ENCODE data around the gene DMD. TPM values are rescaled to one million over a fixed set of nuclear protein-coding genes. Genes with fewer than 3 reads are reported as not detected.

Gene DMD
- polyA plus RNA-seq, 1 donor from 2014 or later = 21.6 TPM

GRCh38 chrX:31316340-31316991 lies 1894.9 kb downstream of the DMD start:
- Histone ChIP-seq H3K4me2 (ENCODE audit: low read length) (no peak overlapping the region), H3K9me2 (ENCODE audit: insufficient read depth, low read length) (no peaks in the 10 kb centered on the region), H3K9ac (ENCODE audit: low read length) (no peak overlapping the region), H3K9me3 (ENCODE audit: low read length) (no peaks in the 10 kb centered on the region), H4K20me1 (ENCODE audit: insufficient read depth) (no peaks in the 10 kb centered on the region), H3K4me3 (ENCODE audit: low read length) (no peak overlapping the region), H3K27ac (ENCODE audit: low read length) (no peak overlapping the region), H3K27me3 (ENCODE audit: insufficient read depth, low read depth, low read length) (no peaks in the 10 kb centered on the region), H3K79me2 (replicated peaks; ENCODE audit: insufficient read depth, low read length) (no peaks in the 10 kb centered on the region), H3K36me3 (ENCODE audit: insufficient read depth, low read length) (no peaks in the 10 kb centered on the region), H2AFZ (ENCODE audit: low read depth, low read length) (no peak overlapping the region), H3F3A (ENCODE audit: insufficient read depth, low read length, poor library complexity, severe bottlenecking) (no peaks in the 10 kb centered on the region)
- TF ChIP-seq EP300 (conservative IDR thresholded peaks at IDR 0.05; ENCODE audit: poor library complexity, severe bottlenecking) (no peak), POLR2AphosphoS5 (IDR thresholded peaks at IDR 0.05) (no peak), MXI1 (conservative IDR thresholded peaks at IDR 0.05; ENCODE audit: poor library complexity, severe bottlenecking) (no peak), RAD21 (conservative IDR thresholded peaks at IDR 0.05) (no peak)
- TF ChIP-seq, protein P1, sequence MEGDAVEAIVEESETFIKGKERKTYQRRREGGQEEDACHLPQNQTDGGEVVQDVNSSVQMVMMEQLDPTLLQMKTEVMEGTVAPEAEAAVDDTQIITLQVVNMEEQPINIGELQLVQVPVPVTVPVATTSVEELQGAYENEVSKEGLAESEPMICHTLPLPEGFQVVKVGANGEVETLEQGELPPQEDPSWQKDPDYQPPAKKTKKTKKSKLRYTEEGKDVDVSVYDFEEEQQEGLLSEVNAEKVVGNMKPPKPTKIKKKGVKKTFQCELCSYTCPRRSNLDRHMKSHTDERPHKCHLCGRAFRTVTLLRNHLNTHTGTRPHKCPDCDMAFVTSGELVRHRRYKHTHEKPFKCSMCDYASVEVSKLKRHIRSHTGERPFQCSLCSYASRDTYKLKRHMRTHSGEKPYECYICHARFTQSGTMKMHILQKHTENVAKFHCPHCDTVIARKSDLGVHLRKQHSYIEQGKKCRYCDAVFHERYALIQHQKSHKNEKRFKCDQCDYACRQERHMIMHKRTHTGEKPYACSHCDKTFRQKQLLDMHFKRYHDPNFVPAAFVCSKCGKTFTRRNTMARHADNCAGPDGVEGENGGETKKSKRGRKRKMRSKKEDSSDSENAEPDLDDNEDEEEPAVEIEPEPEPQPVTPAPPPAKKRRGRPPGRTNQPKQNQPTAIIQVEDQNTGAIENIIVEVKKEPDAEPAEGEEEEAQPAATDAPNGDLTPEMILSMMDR (IDR thresholded peaks at IDR 0.05; ENCODE audit: poor library complexity, severe bottlenecking) = no peak

DNA sequence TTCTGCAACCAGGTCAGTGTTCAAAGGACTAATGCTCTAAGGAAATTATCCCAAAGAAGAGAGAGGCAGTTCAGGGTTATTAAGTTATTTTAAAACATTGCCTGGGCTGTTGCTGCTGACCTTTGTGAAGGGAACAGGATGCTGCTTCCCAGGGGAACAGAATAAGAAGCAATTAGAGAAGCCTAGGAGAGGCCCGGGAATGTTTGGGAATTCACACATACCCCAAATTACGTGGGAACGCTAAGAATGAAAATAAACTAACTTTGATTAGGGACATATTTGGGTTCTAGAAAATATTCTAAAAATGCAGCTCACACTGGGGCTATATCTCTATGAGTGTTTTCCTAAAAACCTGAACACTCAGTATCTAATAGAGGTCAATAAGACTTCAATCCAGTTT lies 1896.4 kb downstream of the DMD start:
- Histone ChIP-seq H4K20me1 (ENCODE audit: insufficient read depth) (no peaks in the 10 kb centered on the region), H2AFZ (ENCODE audit: low read depth, low read length) (no peak overlapping the region), H3K36me3 (ENCODE audit: insufficient read depth, low read length) (no peaks in the 10 kb centered on the region), H3K27me3 (ENCODE audit: insufficient read depth, low read depth, low read length) (no peaks in the 10 kb centered on the region), H3K4me3 (ENCODE audit: low read length) (no peak overlapping the region), H3K9ac (ENCODE audit: low read length) (no peak overlapping the region), H3K9me2 (ENCODE audit: insufficient read depth, low read length) (no peaks in the 10 kb centered on the region), H3K9me3 (ENCODE audit: low read length) (no peaks in the 10 kb centered on the region), H3K4me2 (ENCODE audit: low read length) (no peak overlapping the region), H3K27ac (ENCODE audit: low read length) (no peak overlapping the region), H3K79me2 (replicated peaks; ENCODE audit: insufficient read depth, low read length) (no peaks in the 10 kb centered on the region), H3F3A (ENCODE audit: insufficient read depth, low read length, poor library complexity, severe bottlenecking) (no peaks in the 10 kb centered on the region)
- TF ChIP-seq TAF1 (IDR thresholded peaks at IDR 0.05; ENCODE audit: low read depth) (no peak), MXI1 (conservative IDR thresholded peaks at IDR 0.05; ENCODE audit: poor library complexity, severe bottlenecking) (no peak), EZH2 (IDR thresholded peaks at IDR 0.05; ENCODE audit: borderline replicate concordance, insufficient read depth, low read length, poor library complexity, severe bottlenecking) (no peak), POLR2AphosphoS5 (IDR thresholded peaks at IDR 0.05) (no peak), SMC3 (conservative IDR thresholded peaks at IDR 0.05; ENCODE audit: poor library complexity) (no peak)
- TF ChIP-seq, protein P1 (IDR thresholded peaks at IDR 0.05; ENCODE audit: poor library complexity, severe bottlenecking) = no peak
- TF ChIP-seq, protein P2, sequence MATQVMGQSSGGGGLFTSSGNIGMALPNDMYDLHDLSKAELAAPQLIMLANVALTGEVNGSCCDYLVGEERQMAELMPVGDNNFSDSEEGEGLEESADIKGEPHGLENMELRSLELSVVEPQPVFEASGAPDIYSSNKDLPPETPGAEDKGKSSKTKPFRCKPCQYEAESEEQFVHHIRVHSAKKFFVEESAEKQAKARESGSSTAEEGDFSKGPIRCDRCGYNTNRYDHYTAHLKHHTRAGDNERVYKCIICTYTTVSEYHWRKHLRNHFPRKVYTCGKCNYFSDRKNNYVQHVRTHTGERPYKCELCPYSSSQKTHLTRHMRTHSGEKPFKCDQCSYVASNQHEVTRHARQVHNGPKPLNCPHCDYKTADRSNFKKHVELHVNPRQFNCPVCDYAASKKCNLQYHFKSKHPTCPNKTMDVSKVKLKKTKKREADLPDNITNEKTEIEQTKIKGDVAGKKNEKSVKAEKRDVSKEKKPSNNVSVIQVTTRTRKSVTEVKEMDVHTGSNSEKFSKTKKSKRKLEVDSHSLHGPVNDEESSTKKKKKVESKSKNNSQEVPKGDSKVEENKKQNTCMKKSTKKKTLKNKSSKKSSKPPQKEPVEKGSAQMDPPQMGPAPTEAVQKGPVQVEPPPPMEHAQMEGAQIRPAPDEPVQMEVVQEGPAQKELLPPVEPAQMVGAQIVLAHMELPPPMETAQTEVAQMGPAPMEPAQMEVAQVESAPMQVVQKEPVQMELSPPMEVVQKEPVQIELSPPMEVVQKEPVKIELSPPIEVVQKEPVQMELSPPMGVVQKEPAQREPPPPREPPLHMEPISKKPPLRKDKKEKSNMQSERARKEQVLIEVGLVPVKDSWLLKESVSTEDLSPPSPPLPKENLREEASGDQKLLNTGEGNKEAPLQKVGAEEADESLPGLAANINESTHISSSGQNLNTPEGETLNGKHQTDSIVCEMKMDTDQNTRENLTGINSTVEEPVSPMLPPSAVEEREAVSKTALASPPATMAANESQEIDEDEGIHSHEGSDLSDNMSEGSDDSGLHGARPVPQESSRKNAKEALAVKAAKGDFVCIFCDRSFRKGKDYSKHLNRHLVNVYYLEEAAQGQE (IDR thresholded peaks at IDR 0.05; ENCODE audit: borderline replicate concordance) = no peak
